ENCODE results near the gene C6orf163.

DNA sequence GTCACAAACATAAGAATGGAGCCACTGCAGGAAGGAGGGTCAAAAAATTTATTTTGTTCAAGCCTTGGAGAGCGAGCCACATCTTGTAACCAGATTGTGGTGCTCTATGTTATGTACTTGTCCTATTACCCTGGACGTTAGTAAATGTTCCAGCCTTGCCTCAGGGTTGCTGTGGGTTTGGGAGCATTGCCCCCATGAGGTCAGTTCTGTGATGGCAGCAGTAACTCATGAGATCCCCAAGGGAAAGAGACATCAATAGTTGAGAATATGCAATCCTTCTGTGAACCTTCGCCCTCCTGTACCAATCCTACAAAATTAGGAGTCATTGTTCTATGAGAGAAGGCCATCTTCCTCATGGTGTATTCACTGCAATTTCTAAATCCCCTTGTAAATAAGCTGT, 46.7 kb downstream of the C6orf163 start:
- TF ChIP-seq EZH2phosphoT487 (IDR thresholded peaks at IDR 0.05; ENCODE audit: unreplicated experiment) (no peak), STAT1 (IDR thresholded peaks at IDR 0.05; ENCODE audit: unreplicated experiment) (no peak), CREB1 (CRISPR knock-in tag; IDR thresholded peaks at IDR 0.05; ENCODE audit: low read depth) (no peak)
- TF ChIP-seq, protein P1, sequence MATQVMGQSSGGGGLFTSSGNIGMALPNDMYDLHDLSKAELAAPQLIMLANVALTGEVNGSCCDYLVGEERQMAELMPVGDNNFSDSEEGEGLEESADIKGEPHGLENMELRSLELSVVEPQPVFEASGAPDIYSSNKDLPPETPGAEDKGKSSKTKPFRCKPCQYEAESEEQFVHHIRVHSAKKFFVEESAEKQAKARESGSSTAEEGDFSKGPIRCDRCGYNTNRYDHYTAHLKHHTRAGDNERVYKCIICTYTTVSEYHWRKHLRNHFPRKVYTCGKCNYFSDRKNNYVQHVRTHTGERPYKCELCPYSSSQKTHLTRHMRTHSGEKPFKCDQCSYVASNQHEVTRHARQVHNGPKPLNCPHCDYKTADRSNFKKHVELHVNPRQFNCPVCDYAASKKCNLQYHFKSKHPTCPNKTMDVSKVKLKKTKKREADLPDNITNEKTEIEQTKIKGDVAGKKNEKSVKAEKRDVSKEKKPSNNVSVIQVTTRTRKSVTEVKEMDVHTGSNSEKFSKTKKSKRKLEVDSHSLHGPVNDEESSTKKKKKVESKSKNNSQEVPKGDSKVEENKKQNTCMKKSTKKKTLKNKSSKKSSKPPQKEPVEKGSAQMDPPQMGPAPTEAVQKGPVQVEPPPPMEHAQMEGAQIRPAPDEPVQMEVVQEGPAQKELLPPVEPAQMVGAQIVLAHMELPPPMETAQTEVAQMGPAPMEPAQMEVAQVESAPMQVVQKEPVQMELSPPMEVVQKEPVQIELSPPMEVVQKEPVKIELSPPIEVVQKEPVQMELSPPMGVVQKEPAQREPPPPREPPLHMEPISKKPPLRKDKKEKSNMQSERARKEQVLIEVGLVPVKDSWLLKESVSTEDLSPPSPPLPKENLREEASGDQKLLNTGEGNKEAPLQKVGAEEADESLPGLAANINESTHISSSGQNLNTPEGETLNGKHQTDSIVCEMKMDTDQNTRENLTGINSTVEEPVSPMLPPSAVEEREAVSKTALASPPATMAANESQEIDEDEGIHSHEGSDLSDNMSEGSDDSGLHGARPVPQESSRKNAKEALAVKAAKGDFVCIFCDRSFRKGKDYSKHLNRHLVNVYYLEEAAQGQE (IDR thresholded peaks at IDR 0.05; ENCODE audit: unreplicated experiment), result no peak
- TF ChIP-seq, protein P2, sequence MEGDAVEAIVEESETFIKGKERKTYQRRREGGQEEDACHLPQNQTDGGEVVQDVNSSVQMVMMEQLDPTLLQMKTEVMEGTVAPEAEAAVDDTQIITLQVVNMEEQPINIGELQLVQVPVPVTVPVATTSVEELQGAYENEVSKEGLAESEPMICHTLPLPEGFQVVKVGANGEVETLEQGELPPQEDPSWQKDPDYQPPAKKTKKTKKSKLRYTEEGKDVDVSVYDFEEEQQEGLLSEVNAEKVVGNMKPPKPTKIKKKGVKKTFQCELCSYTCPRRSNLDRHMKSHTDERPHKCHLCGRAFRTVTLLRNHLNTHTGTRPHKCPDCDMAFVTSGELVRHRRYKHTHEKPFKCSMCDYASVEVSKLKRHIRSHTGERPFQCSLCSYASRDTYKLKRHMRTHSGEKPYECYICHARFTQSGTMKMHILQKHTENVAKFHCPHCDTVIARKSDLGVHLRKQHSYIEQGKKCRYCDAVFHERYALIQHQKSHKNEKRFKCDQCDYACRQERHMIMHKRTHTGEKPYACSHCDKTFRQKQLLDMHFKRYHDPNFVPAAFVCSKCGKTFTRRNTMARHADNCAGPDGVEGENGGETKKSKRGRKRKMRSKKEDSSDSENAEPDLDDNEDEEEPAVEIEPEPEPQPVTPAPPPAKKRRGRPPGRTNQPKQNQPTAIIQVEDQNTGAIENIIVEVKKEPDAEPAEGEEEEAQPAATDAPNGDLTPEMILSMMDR (conservative IDR thresholded peaks at IDR 0.05; ENCODE audit: low read depth in 2 of 2), result peak; percentile 77 to 97

Measured in GM23338 (cell line).